Transverse colon (tissue), 3 donors: ENCODE data around the gene ZDHHC11.

Source experiments
- CTCF ChIP-seq, 5 experiments: fragments of 200-600 bp in 3 of 5; fragments of 450-650 bp in 2 of 5; sonication (generic) in 3 of 5; IDR thresholded peaks; 1 replicate in 2 of 5; 2 replicates in 3 of 5; pipeline ENCODE4 v1.5.1; 2016 to 2017; ENCODE audit warnings: antibody characterized with exemption in 5 of 5, inconsistent platforms in 3 of 5, mild to moderate bottlenecking in 2 of 5, moderate library complexity in 1 of 5
- EP300 ChIP-seq: sonication (generic); formaldehyde crosslinking; IDR thresholded peaks from one replicate; pipeline ENCODE4 v1.6.1; 2017; ENCODE audit warnings: antibody characterized with exemption, low read depth
- POLR2A ChIP-seq: fragments of 450-650 bp; IDR thresholded peaks from one replicate; pipeline ENCODE4 v1.6.1; 2016; ENCODE audit warnings: antibody characterized with exemption, mild to moderate bottlenecking, moderate library complexity

- TF ChIP-seq EP300 (no peak), CTCF (IDR thresholded peaks at IDR 0.05) (no peak), POLR2A (no peak)
Measured at GRCh38 chr5:766666-767431, 83.9 kb downstream of the ZDHHC11 start.
